Measurements from ENCODE around the gene DMRTB1.

The DMRTB1 gene

DNA sequence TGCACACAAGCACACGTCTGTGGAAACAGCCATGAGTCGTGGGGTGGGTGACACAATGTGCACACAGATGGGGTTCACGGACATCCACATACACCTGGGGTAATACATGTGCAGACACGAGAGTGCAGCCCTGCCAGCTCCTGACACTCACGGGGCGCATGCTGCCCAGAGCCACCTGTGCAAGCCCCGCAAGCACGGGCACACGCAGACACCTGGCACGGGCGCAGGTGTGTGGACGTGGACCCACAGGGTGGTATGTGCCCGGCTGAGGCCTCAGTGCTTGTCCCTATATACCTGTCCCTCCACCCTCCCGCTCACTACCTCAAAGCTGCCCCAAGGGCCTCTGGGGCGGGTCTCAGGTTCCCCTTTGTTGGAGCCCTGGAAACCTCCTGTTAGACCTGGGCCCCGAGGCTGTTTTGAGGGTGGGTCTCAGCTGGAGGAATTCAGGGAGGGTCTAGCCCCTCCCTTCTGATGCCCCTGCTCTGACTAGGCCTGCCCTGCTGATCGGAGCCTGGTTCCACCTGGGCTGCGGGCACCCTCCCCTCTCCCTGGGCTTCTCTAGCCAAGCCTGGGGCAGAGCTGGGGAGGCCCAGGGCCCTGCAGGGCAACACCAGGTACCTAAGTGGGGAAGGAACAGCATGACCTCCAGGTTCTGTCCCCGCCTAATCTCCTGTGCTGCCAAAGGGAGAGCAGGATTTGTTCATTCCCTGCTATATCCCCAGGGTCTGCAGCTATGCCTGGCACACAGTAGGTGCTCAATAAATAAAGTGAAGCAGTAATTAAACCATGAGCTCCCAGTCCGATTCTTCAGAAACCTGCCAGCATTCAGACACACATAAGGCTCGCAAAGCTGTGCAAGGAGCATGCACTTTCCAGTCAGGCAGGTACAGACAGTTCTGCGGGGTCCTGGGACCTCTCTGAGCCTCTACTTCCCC, 49.1 kb downstream of the DMRTB1 start:
- Histone ChIP-seq H3K27me3 (ENCODE audit: control insufficient read depth in 2 of 2, insufficient read depth in 2 of 2, low read length in 2 of 2) (no peaks in the 10 kb centered on the region), H3K9me3 (ENCODE audit: control insufficient read depth in 2 of 2, low read length in 2 of 2) (no peaks in the 10 kb centered on the region), H3K9ac (ENCODE audit: low read depth in 1 of 2, low read length in 2 of 2) (no peak overlapping the region), H3K4me3 (ENCODE audit: low read length in 2 of 2) (no peak overlapping the region), H3K27ac (ENCODE audit: low read depth in 2 of 2, low read length in 2 of 2) (no peak overlapping the region), H3K4me1 (ENCODE audit: control insufficient read depth in 2 of 2, insufficient read depth in 2 of 2, low read length in 2 of 2) (no peaks in the 10 kb centered on the region), H3K36me3 (ENCODE audit: control insufficient read depth in 2 of 2, insufficient read depth in 2 of 2, low read length in 2 of 2) (no peaks in the 10 kb centered on the region)

- no peaks in the 10 kb centered on the region for H3K27me3 ChIP-seq (ENCODE audit: control insufficient read depth in 2 of 2, insufficient read depth in 2 of 2, low read length in 2 of 2)
- no peak overlapping the region for H3K9ac ChIP-seq (ENCODE audit: low read depth in 1 of 2, low read length in 2 of 2)
- H3K4me3 ChIP-seq (ENCODE audit: low read length in 2 of 2): no peak overlapping the region
- H3K4me1 ChIP-seq (ENCODE audit: control insufficient read depth in 2 of 2, insufficient read depth in 2 of 2, low read length in 2 of 2): no peaks in the 10 kb centered on the region
- no peaks in the 10 kb centered on the region for H3K36me3 ChIP-seq (ENCODE audit: control insufficient read depth in 2 of 2, insufficient read depth in 2 of 2, low read length in 2 of 2)
- H3K27ac ChIP-seq (ENCODE audit: low read depth in 2 of 2, low read length in 2 of 2): no peak overlapping the region
- no peaks in the 10 kb centered on the region for H3K9me3 ChIP-seq (ENCODE audit: control insufficient read depth in 2 of 2, low read length in 2 of 2)
These were observed 49.9 kb downstream of the DMRTB1 start for GRCh38 chr1:53508991-53509666.

DNA sequence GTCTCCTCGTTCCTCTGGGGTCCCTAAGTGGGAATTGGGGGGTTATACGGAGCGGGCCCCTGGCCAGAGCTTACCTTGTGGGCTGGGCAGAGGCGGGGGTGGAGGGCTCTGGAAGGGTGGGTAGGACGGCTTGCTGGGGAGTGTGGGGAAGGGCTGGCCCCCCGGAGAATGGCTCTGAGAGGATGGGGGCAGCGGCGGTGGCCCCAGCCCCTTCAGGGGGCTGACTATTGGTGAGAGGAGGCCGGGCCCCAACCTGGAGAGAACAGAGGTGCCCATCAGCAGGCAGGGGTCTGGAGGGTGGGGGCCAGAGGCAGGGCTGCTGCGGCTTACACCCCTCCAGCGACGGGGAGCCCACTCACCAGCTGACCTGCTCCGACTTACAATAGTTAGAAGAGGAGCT, 50.6 kb downstream of the DMRTB1 start:
- H3K9ac ChIP-seq (ENCODE audit: low read depth in 1 of 2, low read length in 2 of 2): no peak overlapping the region
- no peaks in the 10 kb centered on the region for H3K9me3 ChIP-seq (ENCODE audit: control insufficient read depth in 2 of 2, low read length in 2 of 2)
- no peak overlapping the region for H3K27ac ChIP-seq (ENCODE audit: low read depth in 2 of 2, low read length in 2 of 2)

GRCh38 chr1:53510215-53510614, 51.0 kb downstream of the DMRTB1 start:
- H3K4me1 ChIP-seq (ENCODE audit: control insufficient read depth in 2 of 2, insufficient read depth in 2 of 2, low read length in 2 of 2): no peaks in the 10 kb centered on the region
- no peak overlapping the region for H3K9ac ChIP-seq (ENCODE audit: low read depth in 1 of 2, low read length in 2 of 2)
- H3K27ac ChIP-seq (ENCODE audit: low read depth in 2 of 2, low read length in 2 of 2): no peak overlapping the region
- no peaks in the 10 kb centered on the region for H3K36me3 ChIP-seq (ENCODE audit: control insufficient read depth in 2 of 2, insufficient read depth in 2 of 2, low read length in 2 of 2)
- no peaks in the 10 kb centered on the region for H3K9me3 ChIP-seq (ENCODE audit: control insufficient read depth in 2 of 2, low read length in 2 of 2)
- no peak overlapping the region for H3K4me3 ChIP-seq (ENCODE audit: low read length in 2 of 2)
- no peaks in the 10 kb centered on the region for H3K27me3 ChIP-seq (ENCODE audit: control insufficient read depth in 2 of 2, insufficient read depth in 2 of 2, low read length in 2 of 2)

More for the DNA sequence above, 50.6 kb downstream of the DMRTB1 start:
- H3K4me3 ChIP-seq (ENCODE audit: low read length in 2 of 2): no peak overlapping the region
- no peaks in the 10 kb centered on the region for H3K4me1 ChIP-seq (ENCODE audit: control insufficient read depth in 2 of 2, insufficient read depth in 2 of 2, low read length in 2 of 2)
- no peaks in the 10 kb centered on the region for H3K27me3 ChIP-seq (ENCODE audit: control insufficient read depth in 2 of 2, insufficient read depth in 2 of 2, low read length in 2 of 2)
- no peaks in the 10 kb centered on the region for H3K36me3 ChIP-seq (ENCODE audit: control insufficient read depth in 2 of 2, insufficient read depth in 2 of 2, low read length in 2 of 2)

GRCh38 chr1:53511323-53511932, 52.2 kb downstream of the DMRTB1 start:
- no peaks in the 10 kb centered on the region for H3K36me3 ChIP-seq (ENCODE audit: control insufficient read depth in 2 of 2, insufficient read depth in 2 of 2, low read length in 2 of 2)
- no peaks in the 10 kb centered on the region for H3K9me3 ChIP-seq (ENCODE audit: control insufficient read depth in 2 of 2, low read length in 2 of 2)
- H3K27ac ChIP-seq (ENCODE audit: low read depth in 2 of 2, low read length in 2 of 2): no peak overlapping the region
- no peaks in the 10 kb centered on the region for H3K27me3 ChIP-seq (ENCODE audit: control insufficient read depth in 2 of 2, insufficient read depth in 2 of 2, low read length in 2 of 2)
- H3K4me1 ChIP-seq (ENCODE audit: control insufficient read depth in 2 of 2, insufficient read depth in 2 of 2, low read length in 2 of 2): no peaks in the 10 kb centered on the region
- H3K4me3 ChIP-seq (ENCODE audit: low read length in 2 of 2): no peak overlapping the region
- no peak overlapping the region for H3K9ac ChIP-seq (ENCODE audit: low read depth in 1 of 2, low read length in 2 of 2)

- Histone ChIP-seq H3K9ac (ENCODE audit: low read depth in 1 of 2, low read length in 2 of 2) (no peak overlapping the region), H3K27ac (ENCODE audit: low read depth in 2 of 2, low read length in 2 of 2) (no peak overlapping the region), H3K4me1 (ENCODE audit: control insufficient read depth in 2 of 2, insufficient read depth in 2 of 2, low read length in 2 of 2) (no peaks in the 10 kb centered on the region), H3K27me3 (ENCODE audit: control insufficient read depth in 2 of 2, insufficient read depth in 2 of 2, low read length in 2 of 2) (no peaks in the 10 kb centered on the region), H3K9me3 (ENCODE audit: control insufficient read depth in 2 of 2, low read length in 2 of 2) (no peaks in the 10 kb centered on the region), H3K4me3 (ENCODE audit: low read length in 2 of 2) (no peak overlapping the region), H3K36me3 (ENCODE audit: control insufficient read depth in 2 of 2, insufficient read depth in 2 of 2, low read length in 2 of 2) (no peaks in the 10 kb centered on the region)
These were observed 53.0 kb downstream of the DMRTB1 start for GRCh38 chr1:53511933-53512806.

GRCh38 chr1:53512807-53513755, 53.9 kb downstream of the DMRTB1 start:
- no peaks in the 10 kb centered on the region for H3K27me3 ChIP-seq (ENCODE audit: control insufficient read depth in 2 of 2, insufficient read depth in 2 of 2, low read length in 2 of 2)
- H3K36me3 ChIP-seq (ENCODE audit: control insufficient read depth in 2 of 2, insufficient read depth in 2 of 2, low read length in 2 of 2): no peaks in the 10 kb centered on the region
- H3K4me1 ChIP-seq (ENCODE audit: control insufficient read depth in 2 of 2, insufficient read depth in 2 of 2, low read length in 2 of 2): no peaks in the 10 kb centered on the region
- no peak overlapping the region for H3K9ac ChIP-seq (ENCODE audit: low read depth in 1 of 2, low read length in 2 of 2)
- no peak overlapping the region for H3K27ac ChIP-seq (ENCODE audit: low read depth in 2 of 2, low read length in 2 of 2)
- H3K9me3 ChIP-seq (ENCODE audit: control insufficient read depth in 2 of 2, low read length in 2 of 2): no peaks in the 10 kb centered on the region
- no peak overlapping the region for H3K4me3 ChIP-seq (ENCODE audit: low read length in 2 of 2)

- no peak overlapping the region for H3K27ac ChIP-seq (ENCODE audit: low read depth in 2 of 2, low read length in 2 of 2)
- no peaks in the 10 kb centered on the region for H3K27me3 ChIP-seq (ENCODE audit: control insufficient read depth in 2 of 2, insufficient read depth in 2 of 2, low read length in 2 of 2)
- H3K4me1 ChIP-seq (ENCODE audit: control insufficient read depth in 2 of 2, insufficient read depth in 2 of 2, low read length in 2 of 2): no peaks in the 10 kb centered on the region
- no peaks in the 10 kb centered on the region for H3K9me3 ChIP-seq (ENCODE audit: control insufficient read depth in 2 of 2, low read length in 2 of 2)
- H3K9ac ChIP-seq (ENCODE audit: low read depth in 1 of 2, low read length in 2 of 2): no peak overlapping the region
- H3K4me3 ChIP-seq (ENCODE audit: low read length in 2 of 2): no peak overlapping the region
- H3K36me3 ChIP-seq (ENCODE audit: control insufficient read depth in 2 of 2, insufficient read depth in 2 of 2, low read length in 2 of 2): no peaks in the 10 kb centered on the region
These were observed 54.6 kb downstream of the DMRTB1 start for GRCh38 chr1:53513846-53514245.

DNA sequence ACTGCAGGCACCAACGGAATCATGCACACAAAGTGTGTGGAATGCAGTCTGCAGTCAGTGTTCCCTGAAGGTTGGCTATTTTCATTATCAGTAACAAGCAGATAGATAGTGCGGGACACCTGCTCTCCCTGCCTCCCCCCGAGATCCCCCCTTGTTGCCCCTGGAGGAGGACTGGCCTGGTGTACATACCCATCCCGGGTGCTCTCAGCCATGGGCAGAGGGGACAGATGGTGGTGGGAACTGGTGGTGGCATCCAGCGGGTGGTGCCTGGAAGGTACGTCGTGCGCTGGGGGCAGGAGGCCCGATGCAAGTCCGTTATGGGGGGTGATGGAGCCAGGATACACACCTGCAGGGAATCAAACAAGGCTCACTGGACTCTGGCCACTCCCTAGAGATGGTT, 55.2 kb downstream of the DMRTB1 start:
- Histone ChIP-seq H3K9ac (ENCODE audit: low read depth in 1 of 2, low read length in 2 of 2) (no peak overlapping the region), H3K27me3 (ENCODE audit: control insufficient read depth in 2 of 2, insufficient read depth in 2 of 2, low read length in 2 of 2) (no peaks in the 10 kb centered on the region), H3K27ac (ENCODE audit: low read depth in 2 of 2, low read length in 2 of 2) (no peak overlapping the region), H3K9me3 (ENCODE audit: control insufficient read depth in 2 of 2, low read length in 2 of 2) (no peaks in the 10 kb centered on the region), H3K4me1 (ENCODE audit: control insufficient read depth in 2 of 2, insufficient read depth in 2 of 2, low read length in 2 of 2) (no peaks in the 10 kb centered on the region), H3K4me3 (ENCODE audit: low read length in 2 of 2) (no peak overlapping the region), H3K36me3 (ENCODE audit: control insufficient read depth in 2 of 2, insufficient read depth in 2 of 2, low read length in 2 of 2) (no peaks in the 10 kb centered on the region)
